Neuronal stem cell (in vitro differentiated cells): Measurements from ENCODE around the gene TCF7L1. TPM values are rescaled to one million over a fixed set of nuclear protein-coding genes. Genes with fewer than 3 reads are reported as not detected.
A peak's percentile ranks its signal among the peaks of the same experiment; 100 is the strongest.

Experiments used
- DNase-seq: peaks from one replicate; pipeline ENCODE4 v3.0.0-alpha.2; 2013; ENCODE audit warnings: low spot score
- H2AFZ ChIP-seq: one replicate; pipeline ENCODE4 v1.6.1; 2013; ENCODE audit warnings: mild to moderate bottlenecking, low read length, inconsistent platforms
- H2AK5ac ChIP-seq: 2 replicates; pipeline ENCODE4 v1.6.1; 2013; ENCODE audit warnings: low read depth, mild to moderate bottlenecking, inconsistent platforms, low read length, moderate library complexity, mixed read lengths
- H2BK120ac ChIP-seq: 2 replicates; pipeline ENCODE4 v1.6.1; 2013; ENCODE audit warnings: low read depth, mild to moderate bottlenecking, inconsistent platforms, low read length, moderate library complexity, mixed read lengths
- H2BK12ac ChIP-seq: one replicate; pipeline ENCODE4 v1.6.1; 2013; ENCODE audit warnings: low read length, inconsistent platforms
- H2BK15ac ChIP-seq: 2 replicates; pipeline ENCODE4 v1.6.1; 2013; ENCODE audit warnings: mild to moderate bottlenecking, low read length, inconsistent platforms, mixed read lengths
- H2BK5ac ChIP-seq: one replicate; pipeline ENCODE4 v1.6.1; 2013; ENCODE audit warnings: inconsistent platforms, mild to moderate bottlenecking, low read length, moderate library complexity
- H3K14ac ChIP-seq: one replicate; pipeline ENCODE4 v1.6.1; 2013; ENCODE audit warnings: low read length, inconsistent platforms
- H3K18ac ChIP-seq: 2 replicates; pipeline ENCODE4 v1.6.1; 2013; ENCODE audit warnings: low read length, inconsistent platforms
- H3K23ac ChIP-seq: 2 replicates; pipeline ENCODE4 v1.6.1; 2013; ENCODE audit warnings: low read depth, mild to moderate bottlenecking, mixed read lengths, low read length, inconsistent platforms; ENCODE audit not compliant: poor library complexity
- H3K27ac ChIP-seq: replicated peaks from 3 replicates; pipeline ENCODE4 v1.5.1; 2013; ENCODE audit warnings: low read length, inconsistent platforms
- H3K27me3 ChIP-seq, 3 experiments: 2 replicates each; pipeline ENCODE4 v1.6.1; 2013; ENCODE audit warnings: low read length in 3 of 3, mild to moderate bottlenecking in 2 of 3, inconsistent platforms in 1 of 3, low read depth in 1 of 3, mixed read lengths in 1 of 3, moderate library complexity in 1 of 3; ENCODE audit not compliant: control insufficient read depth in 3 of 3, insufficient read depth in 3 of 3
- H3K36me3 ChIP-seq, 2 donors: replicated peaks in 1 of 2; 2 replicates each; pipeline ENCODE4 v1.6.1; 2013; ENCODE audit warnings: low read length in 2 of 2; ENCODE audit not compliant: control insufficient read depth in 2 of 2, insufficient read depth in 2 of 2
- H3K4ac ChIP-seq: 2 replicates; pipeline ENCODE4 v1.6.1; 2013; ENCODE audit warnings: inconsistent platforms, mild to moderate bottlenecking, low read length, moderate library complexity
- H3K4me1 ChIP-seq, 2 donors: 1 replicate in 1 of 2; 2 replicates in 1 of 2; pipeline ENCODE4 v1.6.1; 2013; ENCODE audit warnings: low read length in 2 of 2, low read depth in 1 of 2; ENCODE audit not compliant: control insufficient read depth in 2 of 2, insufficient read depth in 1 of 2
- H3K4me2 ChIP-seq: one replicate; pipeline ENCODE4 v1.6.1; 2013; ENCODE audit warnings: mild to moderate bottlenecking, low read length, inconsistent platforms; ENCODE audit not compliant: insufficient read depth, poor library complexity, severe bottlenecking
- H3K4me3 ChIP-seq, 2 donors: 2 replicates each; pipeline ENCODE4 v1.5.1; 2013; ENCODE audit warnings: low read length in 2 of 2, mild to moderate bottlenecking in 2 of 2, inconsistent platforms in 1 of 2, moderate library complexity in 1 of 2
- H3K79me1 ChIP-seq: one replicate; pipeline ENCODE4 v1.6.1; 2013; ENCODE audit warnings: low read depth, mild to moderate bottlenecking, inconsistent platforms, low read length, moderate library complexity
- H3K9ac ChIP-seq: one replicate; pipeline ENCODE4 v1.6.1; 2013; ENCODE audit warnings: mild to moderate bottlenecking, low read depth, low read length, inconsistent platforms; ENCODE audit not compliant: poor library complexity
- H3K9me3 ChIP-seq, 2 donors: replicated peaks in 1 of 2; 2 replicates each; pipeline versions ENCODE3 to v1.6.1; 2013; ENCODE audit warnings: low read length in 2 of 2, mild to moderate bottlenecking in 2 of 2, inconsistent platforms in 1 of 2, low read depth in 1 of 2, mixed read lengths in 1 of 2, moderate library complexity in 1 of 2; ENCODE audit not compliant: control insufficient read depth in 2 of 2, insufficient read depth in 1 of 2
- H4K8ac ChIP-seq: one replicate; pipeline ENCODE4 v1.6.1; 2013; ENCODE audit warnings: low read depth, mild to moderate bottlenecking, inconsistent platforms, low read length, moderate library complexity
- H4K91ac ChIP-seq: one replicate; pipeline ENCODE4 v1.6.1; 2013; ENCODE audit warnings: low read length, low read depth, mild to moderate bottlenecking, inconsistent platforms; ENCODE audit not compliant: poor library complexity
- WGBS, 2 donors: extraction: QIAGEN DNeasy Blood & Tissue Kit; methylation state at CpG; one replicate each; pipeline ENCODE4 v1.1.7; 2013; ENCODE audit warnings: missing lambda C conversion rate in 2 of 2, mixed read lengths in 1 of 2; ENCODE audit not compliant: insufficient read length in 2 of 2, insufficient replicate concordance in 1 of 2; ENCODE audit errors: extremely low coverage in 2 of 2; 5-methylcytosine and 5-hydroxymethylcytosine counted together
- small RNA-seq: library from polyadenylated mRNA; stranded (forward); fragments of <200 nt; extraction: miRNeasy Mini kit (QIAGEN cat#:217004); gene quantifications from one replicate; pipeline ENCODE3, GENCODE V24; 2013; ENCODE audit not compliant: insufficient read depth

Gene TCF7L1

DNA sequence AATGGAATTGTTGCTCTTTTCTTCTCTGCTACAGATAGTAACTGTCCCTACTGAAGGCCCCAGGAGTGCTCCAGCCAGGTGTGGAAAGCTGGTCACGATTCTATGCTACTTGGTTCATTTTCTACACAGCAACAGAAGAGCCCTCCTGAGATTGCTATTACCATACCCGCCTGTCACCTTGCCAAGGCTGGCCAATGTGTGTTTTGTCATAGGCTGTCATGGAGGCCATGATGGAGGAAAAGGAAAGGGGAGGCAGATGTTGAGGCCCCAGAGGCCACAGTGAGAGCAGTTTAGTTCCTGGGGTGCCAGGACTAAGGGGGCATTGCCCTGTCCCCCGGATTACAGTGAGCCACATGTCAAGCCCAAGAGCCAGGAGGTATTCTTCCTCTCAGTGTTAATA is 222.3 kb downstream of the TCF7L1 start:
- Histone ChIP-seq H3K23ac (no peak overlapping the region), H3K9ac (no peak overlapping the region), H3K36me3 (peaks cover 11 to 48% of the 10 kb centered on the region in 2 donors), H2AFZ (no peak overlapping the region), H3K27me3 (no peaks in the 10 kb centered on the region), H3K4me2 (no peak overlapping the region), H3K27ac (no peak overlapping the region), H3K4ac (no peak overlapping the region), H4K91ac (no peak overlapping the region), H3K18ac (no peak overlapping the region), H4K8ac (no peak overlapping the region), H2AK5ac (no peak overlapping the region), H3K4me1 (peaks cover 4 to 7% of the 10 kb centered on the region in 2 donors), H3K79me1 (no peaks in the 10 kb centered on the region), H3K9me3 (no peaks in the 10 kb centered on the region), H2BK5ac (no peak overlapping the region), H3K4me3 (peak overlapping the region in 1 of 2 donors; percentile 93), H2BK15ac (no peak overlapping the region), H2BK120ac (no peak overlapping the region), H2BK12ac (no peak overlapping the region), H3K14ac (no peak overlapping the region)
- WGBS, 2 donors: no CpG with 5 or more reads among the region's 3 CpGs
- no peak for DNase-seq

DNA sequence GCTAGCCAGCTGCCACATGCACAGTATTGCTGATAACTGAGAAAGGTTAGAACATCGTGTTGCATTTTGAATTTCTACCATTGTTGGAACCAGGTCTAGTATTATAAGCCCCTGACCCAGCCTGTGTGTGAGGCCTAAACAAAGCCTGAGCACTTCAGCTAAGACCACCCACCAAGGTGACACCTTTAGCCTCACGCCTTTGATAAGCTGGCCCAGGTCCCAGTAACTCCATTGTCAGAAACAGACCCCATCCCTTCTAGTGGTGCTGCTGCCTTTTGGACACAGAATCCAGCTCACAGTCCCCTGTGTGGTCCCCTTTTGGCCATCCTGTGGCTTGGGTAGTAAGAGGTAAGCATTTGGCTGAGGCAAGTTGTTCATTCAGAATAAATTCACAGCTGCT is 223.0 kb downstream of the TCF7L1 start:
- Histone ChIP-seq H3K36me3 (peaks cover 7 to 43% of the 10 kb centered on the region in 2 donors), H2BK15ac (no peak overlapping the region), H2BK120ac (no peak overlapping the region), H3K27ac (no peak overlapping the region), H3K4me2 (no peak overlapping the region), H3K23ac (no peak overlapping the region), H3K18ac (no peak overlapping the region), H2BK12ac (no peak overlapping the region), H3K4ac (no peak overlapping the region), H3K27me3 (no peaks in the 10 kb centered on the region), H4K91ac (no peak overlapping the region), H4K8ac (no peak overlapping the region), H2BK5ac (no peak overlapping the region), H3K79me1 (no peaks in the 10 kb centered on the region), H3K4me1 (peaks cover 4 to 7% of the 10 kb centered on the region in 2 donors), H3K14ac (no peak overlapping the region), H3K4me3 (peak overlapping the region in 1 of 2 donors; percentile 93), H3K9me3 (no peaks in the 10 kb centered on the region), H2AK5ac (no peak overlapping the region), H2AFZ (no peak overlapping the region), H3K9ac (no peak overlapping the region)
- no CpG with 5 or more reads among the region's 2 CpGs for WGBS, 2 donors
- DNase-seq: no peak

DNA sequence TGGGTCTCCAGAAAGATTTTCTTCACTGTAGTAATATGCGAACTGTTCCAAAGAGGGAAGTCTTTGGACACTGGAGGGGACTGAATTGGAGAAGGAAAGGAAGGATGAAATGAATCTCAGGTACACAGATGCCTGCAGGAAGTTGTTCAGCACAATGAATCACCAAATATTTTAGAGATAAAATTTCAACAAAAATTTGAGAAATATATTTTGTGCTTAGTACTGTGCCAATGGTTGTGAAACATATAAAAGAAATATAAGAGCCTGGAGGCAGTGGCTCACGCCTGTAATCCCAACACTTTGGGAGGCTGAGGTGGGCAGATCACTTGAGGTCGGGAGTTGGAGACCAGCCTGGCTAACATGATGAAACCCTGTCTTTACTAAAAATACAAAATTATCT is 224.5 kb downstream of the TCF7L1 start:
- no peak overlapping the region for H3K23ac ChIP-seq
- no peak overlapping the region for H2AFZ ChIP-seq
- H3K27ac ChIP-seq: no peak overlapping the region
- H3K9me3 ChIP-seq: no peaks in the 10 kb centered on the region
- no peak for DNase-seq
- H3K4me3 ChIP-seq: no peak overlapping the region
- no peak overlapping the region for H2BK5ac ChIP-seq
- no CpG with 5 or more reads among the region's 3 CpGs for WGBS, 2 donors
- H3K18ac ChIP-seq: no peak overlapping the region
- no peak overlapping the region for H4K8ac ChIP-seq
- no peak overlapping the region for H2BK15ac ChIP-seq
- H3K27me3 ChIP-seq: no peaks in the 10 kb centered on the region
- no peak overlapping the region for H3K9ac ChIP-seq
- H2BK120ac ChIP-seq: no peak overlapping the region
- H3K4me2 ChIP-seq: no peak overlapping the region
- H3K36me3 ChIP-seq: peaks cover 10 to 42% of the 10 kb centered on the region in 2 donors
- no peak overlapping the region for H3K4ac ChIP-seq
- no peak overlapping the region for H3K14ac ChIP-seq
- no peak overlapping the region for H2AK5ac ChIP-seq
- peaks cover 4 to 7% of the 10 kb centered on the region in 2 donors for H3K4me1 ChIP-seq
- H3K79me1 ChIP-seq: peaks cover 2% of the 10 kb centered on the region
- no peak overlapping the region for H2BK12ac ChIP-seq
- no peak overlapping the region for H4K91ac ChIP-seq

Small RNA genes lying within 50 kb of the gene (small RNA-seq; reads per million reads assigned to genes)
- gene AC093162.1: not detected
- gene RF00019: not detected
- gene RNU6-674P: not detected
